Suppressor macrophage (primary cell): Measurements from ENCODE around the gene SERPINE2.
A peak's percentile ranks its signal among the peaks of the same experiment; 100 is the strongest.

ENCODE experiments used
- DNase-seq, 4 experiments: peaks; one replicate each; pipeline ENCODE4 v3.0.0-alpha.2; 2020 to 2022

Gene SERPINE2

GRCh38 chr2:223972656-223973102, 66.4 kb downstream of the SERPINE2 start:
- no peak for DNase-seq

DNA sequence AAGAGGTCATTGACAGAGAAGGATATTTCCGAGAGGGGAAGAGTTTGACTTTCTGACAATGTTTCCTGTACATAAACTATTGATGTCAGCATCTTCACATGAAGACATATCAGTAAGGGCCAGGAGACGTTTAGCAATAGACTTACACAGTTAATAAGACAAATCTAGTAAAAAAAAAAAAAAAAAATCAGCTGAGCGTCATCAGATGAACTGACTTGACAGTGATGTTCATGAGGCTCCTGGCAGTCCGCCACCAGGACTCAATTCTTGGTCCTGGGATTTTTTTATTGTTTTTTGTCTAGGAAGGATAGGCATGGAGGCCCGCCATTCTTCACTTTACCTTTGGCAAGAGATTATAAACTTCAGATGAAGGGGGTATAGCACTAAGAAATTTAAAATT, 67.4 kb downstream of the SERPINE2 start:
- DNase-seq: no peak

DNA sequence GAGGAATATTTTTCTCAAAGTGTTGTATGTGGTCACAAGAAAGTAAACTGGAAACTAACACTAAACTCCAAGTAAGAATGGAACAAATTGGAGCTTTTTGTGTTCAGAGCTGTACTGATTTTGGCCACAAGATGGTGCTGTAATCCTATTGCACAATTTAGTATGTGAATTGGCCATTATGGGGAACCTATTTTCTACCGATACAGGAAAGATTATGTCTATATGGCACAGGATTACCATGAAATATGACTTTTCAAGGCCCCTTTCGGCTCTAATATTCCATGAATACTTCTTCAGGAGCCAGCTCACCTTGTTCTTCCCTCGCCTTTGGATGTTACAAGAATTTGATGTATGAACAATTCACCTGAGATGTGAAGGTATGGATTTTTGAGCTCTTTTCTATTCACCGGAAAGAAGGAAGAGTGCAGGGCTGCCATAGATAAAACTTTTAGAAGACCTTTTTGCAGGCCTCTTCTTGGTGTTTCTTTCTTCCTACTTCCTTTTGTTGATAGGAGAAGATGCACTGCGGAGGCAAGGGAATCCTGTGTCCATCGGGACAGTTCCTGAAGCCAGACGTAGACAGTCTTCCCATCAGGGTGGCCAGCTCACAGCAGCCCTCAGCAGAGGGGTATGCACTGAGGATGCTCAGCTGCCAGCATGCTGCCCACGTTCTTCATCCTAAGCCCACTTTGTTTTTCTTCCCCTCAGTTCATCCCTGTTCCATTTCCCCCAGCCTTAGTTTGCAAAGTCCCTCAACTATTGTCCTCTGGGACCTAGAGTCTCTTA, 68.5 kb downstream of the SERPINE2 start:
- DNase-seq: peak; percentile 69 to 87 (median 76)

- peak; percentile 68 to 92 (median 78) for DNase-seq
These were observed 69.2 kb downstream of the SERPINE2 start for GRCh38 chr2:223969856-223970255.

DNA sequence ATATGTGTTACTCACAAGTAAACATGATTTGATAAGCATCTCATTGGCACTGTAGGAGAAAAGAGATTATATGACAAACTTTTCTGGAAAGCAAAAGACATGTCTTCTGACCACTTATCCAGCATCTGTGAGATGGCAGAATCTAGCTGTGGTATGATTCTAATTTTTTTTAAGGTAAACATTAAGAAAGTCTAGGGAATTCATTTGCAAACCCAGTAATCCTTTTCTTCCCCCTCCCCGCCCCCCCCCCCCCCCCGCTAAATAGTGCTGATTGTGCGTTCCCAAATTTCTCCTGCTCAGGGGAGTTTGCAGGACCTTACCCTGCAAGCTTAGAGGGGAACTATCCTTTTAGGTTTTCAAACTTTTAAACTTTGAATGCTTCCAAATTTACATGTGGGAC, 69.8 kb downstream of the SERPINE2 start:
- no peak for DNase-seq

GRCh38 chr2:223967981-223968380, 71.1 kb downstream of the SERPINE2 start:
- DNase-seq: no peak

DNA sequence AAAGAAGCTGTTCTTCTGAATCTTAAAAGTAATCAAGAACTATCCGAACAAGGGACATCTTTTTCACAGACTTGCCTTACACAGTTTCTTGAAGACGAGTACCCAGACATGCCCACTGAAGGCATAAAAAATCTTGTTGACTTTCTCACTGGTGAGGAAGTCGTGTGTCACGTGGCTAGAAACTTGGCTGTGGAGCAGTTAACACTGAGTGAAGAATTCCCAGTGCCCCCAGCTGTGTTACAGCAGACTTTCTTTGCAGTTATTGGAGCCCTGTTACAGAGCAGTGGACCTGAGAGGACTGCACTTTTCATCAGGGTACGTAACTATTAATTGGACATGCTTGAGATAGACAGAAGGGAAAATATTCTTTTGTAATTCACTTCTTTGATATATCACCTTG, 79.4 kb downstream of the SERPINE2 start:
- peak; percentile 40 to 62 (median 58) for DNase-seq

DNA sequence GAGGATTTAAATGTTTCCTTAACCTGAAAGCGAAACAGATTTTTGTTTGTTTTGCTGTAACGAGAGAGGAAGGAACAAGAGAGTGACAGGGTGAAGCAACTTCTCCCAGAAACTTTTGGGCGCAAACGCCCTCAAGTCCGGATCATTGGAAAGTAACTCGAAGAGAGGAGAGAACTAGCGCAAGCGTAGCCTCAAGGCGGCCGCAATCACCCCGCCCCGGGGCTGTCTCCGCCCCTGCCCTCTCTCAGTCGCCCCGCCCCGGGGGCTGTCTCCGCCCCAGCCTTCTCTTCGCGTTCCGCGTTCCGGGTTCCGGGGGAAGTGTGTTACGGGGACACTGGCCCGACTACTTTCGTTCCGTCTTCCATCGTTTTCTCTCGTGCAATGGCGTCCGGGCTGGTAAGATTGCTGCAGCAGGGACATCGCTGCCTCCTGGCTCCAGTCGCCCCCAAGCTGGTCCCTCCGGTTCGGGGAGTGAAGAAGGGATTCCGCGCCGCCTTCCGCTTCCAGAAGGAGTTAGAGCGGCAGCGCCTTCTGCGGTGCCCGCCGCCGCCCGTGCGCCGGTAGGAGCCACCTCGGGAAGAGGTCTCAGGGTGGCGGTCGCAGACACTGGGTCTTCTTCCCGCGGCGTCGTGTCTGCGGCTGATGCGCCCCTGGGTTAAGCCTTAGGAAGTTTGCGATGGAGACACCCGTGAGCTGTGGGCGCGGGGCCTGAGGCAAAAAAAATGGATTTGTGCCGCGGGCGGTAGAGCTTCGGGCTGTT, 81.8 kb downstream of the SERPINE2 start, which contains the start of gene MRPL44:
Gene MRPL44, plus strand, starts transcription at position 372 of the 760 bp plus-strand sequence. Its CDS starts 10 bp downstream, at position 382.
- peak; percentile 99 to 100 (median 99) for DNase-seq

DNA sequence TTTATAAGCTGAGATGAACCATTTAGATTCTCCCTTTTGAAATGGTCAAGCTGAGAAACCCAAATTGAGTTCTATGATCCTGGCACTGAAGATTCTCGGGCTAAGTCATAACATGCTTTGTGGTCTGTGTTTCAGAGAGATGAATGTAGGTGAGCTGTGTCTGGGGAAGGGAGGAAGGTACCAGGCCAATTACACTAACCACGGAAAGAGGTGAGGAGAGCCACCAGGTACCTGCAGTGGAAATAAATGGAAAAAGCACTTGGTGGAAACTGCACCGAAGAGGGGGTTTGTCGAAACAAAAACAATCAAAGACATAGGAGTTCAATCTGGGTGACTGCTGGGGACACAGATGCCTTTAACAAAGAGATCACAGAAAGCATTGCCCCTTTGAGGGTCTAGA, 82.8 kb downstream of the SERPINE2 start:
- peak in 1 of 4 experiments; percentile 11 for DNase-seq

DNA sequence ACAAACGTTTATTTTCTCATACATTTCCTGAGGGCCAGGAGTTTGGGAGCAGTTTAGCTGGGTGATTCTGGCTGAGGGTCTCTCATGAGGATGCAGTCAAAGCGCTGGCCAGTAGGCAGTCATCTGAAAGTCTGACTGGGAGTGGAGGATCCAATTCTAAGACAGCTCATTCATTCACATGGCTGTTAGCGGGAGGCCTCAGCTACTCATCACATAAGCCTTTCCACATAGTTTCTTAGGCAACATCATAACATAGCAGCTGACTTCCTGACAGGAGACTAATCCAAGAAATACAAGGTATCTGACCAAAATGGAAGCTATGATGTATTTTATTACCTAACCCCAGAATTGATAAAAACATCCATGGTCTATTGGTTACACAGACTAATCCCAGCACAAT, 84.7 kb downstream of the SERPINE2 start:
- peak; percentile 28 to 66 (median 45) for DNase-seq

GRCh38 chr2:223952280-223952968, 86.7 kb downstream of the SERPINE2 start:
- no peak for DNase-seq

DNA sequence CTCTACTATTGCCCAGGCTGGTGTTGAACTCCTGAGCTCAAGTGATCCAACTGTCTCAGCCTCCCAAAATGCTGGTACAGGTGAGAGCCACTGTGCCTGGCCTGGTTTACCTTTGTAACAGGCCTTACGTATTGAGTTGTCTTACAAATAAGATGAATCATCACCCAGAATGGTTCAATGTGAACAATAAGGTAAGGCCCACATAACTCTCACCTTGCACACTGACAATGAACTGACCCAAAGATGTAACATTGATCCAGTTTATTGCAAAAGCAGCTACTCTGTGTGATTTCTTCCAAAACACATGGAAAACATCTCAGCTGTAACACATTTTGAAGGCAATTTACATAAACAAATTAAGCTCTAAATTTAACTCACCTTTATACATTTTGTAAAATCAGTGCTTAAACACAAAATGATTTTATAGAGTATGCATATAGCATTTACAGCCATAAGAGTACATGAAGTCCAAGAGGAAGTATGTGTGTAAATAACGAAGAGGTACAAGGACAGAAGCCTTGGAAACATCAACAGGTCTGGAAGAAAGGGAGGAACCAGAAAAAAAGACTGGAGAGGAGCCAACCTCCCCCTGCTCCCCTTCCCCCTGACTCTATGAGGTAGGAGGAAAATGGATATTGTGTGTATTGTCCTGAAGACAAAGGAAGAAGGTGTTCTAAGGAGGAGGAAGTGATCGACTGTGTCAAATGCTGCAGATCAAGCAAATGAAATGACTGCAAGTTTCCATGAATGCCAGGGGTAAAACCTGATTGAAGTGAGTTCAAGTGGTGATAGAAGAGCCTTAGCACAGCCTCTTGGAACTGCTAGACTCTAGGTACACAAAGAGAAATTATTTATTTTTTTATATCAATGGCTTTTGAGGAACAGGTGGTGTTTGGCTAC, 88.4 kb downstream of the SERPINE2 start:
- DNase-seq: no peak

- DNase-seq: no peak
These were observed 89.7 kb downstream of the SERPINE2 start for GRCh38 chr2:223949241-223949840.

DNA sequence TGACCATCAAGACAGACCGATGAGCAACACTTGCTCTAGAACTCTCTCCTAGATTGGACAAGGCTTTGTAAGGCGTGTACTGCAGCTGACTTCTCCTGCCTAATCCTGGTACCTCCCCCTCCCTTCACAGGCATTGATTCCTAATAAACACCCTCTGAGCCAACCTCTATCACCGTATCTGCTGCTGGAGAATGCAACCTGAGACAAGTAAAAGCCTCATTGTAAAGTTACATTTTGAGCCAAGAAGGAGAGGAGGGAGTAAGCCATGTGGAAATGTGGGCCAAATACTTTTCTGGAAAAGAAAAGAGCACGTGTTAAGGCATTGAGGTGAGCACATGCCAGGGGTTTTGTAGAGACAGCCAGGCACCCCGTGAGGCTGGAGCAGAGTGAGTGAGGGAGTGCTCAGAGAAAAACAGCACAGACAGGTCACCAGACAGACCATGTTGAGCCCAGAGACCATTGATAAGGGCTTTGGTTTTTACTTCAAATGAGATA, 91.3 kb downstream of the SERPINE2 start:
- DNase-seq: no peak

DNA sequence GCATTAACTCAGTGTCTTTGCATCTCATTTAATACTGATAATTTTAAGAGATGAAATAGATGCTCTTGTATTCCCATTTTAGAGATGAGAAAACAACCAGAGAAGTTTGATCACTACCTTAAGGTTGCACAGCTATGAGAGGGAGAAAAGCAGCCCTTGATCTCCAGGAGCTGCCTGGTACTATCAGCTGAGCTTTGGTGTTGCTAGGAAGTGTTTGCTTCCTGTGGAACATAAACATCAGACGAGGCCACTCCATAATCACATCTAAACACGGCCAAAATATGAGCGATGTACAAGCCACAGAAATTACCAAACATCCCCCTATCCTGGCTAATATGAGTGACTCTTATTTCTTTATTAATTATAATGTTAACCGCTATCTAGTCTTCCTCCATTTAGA, 93.3 kb downstream of the SERPINE2 start:
- no peak for DNase-seq

DNA sequence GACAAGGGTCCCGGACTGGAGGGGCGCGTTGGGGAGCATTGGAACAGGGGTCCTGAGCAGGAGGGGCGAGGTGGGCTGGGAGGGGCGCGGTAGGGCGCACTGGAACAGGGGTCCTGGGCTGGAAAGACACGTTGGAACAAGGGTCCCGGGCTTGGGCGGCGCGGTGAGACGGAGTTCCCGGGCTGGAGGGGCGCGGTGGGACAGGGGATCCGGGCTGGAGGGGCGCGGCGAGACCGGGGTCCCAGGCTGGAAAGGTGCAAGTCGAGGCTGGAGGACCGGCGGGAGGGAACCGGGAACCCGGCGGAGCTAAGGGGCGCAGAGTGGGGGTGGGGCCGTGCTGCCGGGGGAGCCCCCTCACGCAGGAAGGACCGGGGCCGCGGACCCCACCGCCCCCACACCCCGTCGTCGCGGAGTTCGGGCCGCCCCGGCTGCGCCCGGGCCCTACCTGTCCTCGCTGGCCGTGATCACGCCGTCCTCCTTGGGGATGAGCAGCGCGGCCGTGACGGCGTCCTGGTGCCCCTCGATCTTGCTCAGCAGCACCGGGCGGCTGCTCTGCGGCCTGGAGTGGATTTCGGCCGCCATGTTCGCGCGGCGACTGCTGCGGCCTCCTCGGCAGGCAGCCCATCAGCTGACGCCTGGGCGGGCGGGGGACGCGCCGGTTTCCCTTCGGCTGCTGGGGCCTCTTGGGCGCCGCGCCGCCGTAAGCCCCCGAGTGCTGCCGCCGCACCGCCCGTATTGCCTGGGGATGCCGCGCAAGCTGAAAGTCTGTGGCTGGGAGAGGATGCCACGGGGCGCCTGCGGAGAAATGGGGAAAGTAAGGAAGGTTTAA, 94.2 kb downstream of the SERPINE2 start, which contains the start of gene WDFY1:
Gene WDFY1, minus strand, starts transcription at position 633 of the 829 bp plus-strand sequence. Its CDS starts 51 bp downstream, at position 582.
- DNase-seq: peak; percentile 91 to 97 (median 94)

DNA sequence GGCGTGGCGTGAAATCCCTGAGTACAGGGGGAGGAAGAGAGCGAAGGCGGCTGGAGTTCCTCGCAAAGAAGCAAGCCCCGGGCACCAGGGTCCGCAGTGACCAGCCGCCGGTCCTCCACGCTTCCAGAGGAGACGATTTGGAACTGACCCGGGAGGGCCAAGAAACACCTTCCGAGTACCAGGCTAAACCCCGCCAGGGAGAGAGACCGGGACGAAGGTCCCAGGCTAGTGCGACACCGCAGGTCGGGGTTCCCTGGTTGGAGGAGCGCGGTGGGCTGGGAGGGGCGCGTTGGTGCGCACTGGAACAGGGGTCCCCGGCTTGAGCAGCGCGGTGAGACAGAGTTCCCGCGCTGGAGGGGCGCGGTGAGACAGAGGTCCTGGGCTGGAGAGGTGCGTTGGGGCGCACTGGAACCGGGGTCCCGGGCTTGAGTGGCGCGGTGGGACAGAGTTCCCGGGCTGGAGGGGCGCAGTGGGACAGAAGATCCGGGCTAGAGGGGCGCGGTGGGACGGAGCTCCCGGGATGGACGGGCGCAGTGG, 94.9 kb downstream of the SERPINE2 start:
- peak; percentile 11 to 52 (median 33) for DNase-seq

DNA sequence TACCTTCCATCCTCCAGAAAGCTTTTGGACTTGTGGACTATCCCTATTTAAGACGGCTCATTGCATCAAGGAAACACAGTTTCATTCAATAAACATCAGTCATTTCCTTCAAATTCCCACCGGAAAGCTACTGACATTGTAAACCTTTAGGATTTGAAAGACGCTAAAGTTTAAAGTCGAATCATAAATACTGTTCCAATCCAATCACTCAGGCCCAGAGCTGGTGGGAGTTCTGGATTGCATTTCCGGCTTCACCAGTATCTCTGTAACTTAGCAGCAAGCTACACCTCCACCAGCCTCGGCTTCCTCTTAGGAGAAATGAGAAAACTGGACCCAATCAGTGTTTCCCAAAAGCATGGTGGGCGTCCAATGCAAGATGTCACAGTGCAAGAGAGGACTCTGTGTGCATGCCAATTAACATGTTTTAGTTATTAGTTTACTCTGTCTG, 95.5 kb downstream of the SERPINE2 start:
- DNase-seq: peak; percentile 66 to 82 (median 78)

- no peak for DNase-seq
These were observed 96.0 kb downstream of the SERPINE2 start for GRCh38 chr2:223943135-223943534.
